Activated naive CD4-positive, alpha-beta T cell treated with anti-CD3 and anti-CD28 coated beads, Interleukin-2, amount 50 U/mL, for 16 hours (primary cell): ENCODE measurements around the gene PLA2R1.
"Not testable (repeated sequence)": the region's sequence is repeated elsewhere in the genome, so short reads cannot be mapped to it uniquely, and the experiment has no call there.

Source experiments
- DNase-seq: peaks from one replicate; pipeline ENCODE4 v3.0.0-alpha.2; 2020

Gene PLA2R1

DNA sequence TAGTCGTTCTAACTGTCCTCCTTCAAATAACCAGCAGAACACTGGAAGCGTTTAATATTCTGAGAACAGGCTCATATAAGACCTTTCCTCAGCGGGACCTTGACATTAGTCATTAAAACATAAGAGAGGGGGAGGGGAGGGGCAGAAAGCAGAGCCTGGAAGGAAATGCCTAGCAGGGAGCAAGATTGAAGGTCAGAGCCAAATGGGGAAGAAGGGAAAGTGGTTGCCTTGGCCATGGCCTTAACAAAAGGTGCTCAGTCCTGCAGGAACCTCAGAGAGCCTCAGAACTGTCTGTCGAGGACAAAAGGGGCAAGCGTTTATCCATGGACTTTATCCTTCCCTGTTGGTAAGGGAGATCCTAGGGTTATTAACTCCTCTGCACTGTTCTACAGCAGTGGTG is 856 bp upstream of the PLA2R1 start:
- no peak for DNase-seq

DNA sequence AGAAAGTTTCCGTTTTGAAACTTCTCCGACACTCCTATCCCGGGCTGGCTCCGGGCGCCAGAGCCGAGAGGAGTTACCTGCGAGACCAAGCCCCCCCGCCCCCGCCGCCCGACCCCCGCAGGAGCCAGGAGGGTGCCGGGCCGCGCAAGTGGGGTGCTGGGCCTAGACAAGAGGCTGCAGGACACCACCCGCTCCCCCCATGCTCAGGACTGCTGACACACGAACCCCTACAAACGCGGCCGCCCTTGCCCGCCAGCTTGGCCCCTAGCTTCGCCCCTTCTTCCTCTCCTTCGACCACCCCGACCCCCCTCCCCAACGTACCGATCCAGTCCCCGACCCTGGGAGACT is 497 bp downstream of the PLA2R1 start:
- no peak for DNase-seq

DNA sequence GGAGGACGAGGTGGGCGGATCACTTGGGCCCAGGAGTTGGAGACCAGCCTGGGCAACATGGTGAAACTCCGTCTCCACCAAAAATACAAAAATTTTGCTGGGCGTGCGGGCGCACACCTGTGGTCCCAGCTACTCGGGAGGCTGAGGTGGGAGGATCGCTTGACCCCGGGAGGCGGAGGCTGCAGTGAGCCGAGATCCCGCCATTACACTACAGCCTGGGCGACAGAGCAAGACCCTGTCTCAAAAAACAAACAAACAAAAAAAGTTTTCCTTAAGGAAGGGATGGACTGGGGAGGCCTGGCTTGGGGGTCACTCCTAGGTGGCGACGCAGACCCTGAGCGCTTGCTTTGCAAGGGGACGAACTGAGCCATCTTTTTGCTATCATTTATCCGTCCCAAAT is 882 bp downstream of the PLA2R1 start:
- no peak for DNase-seq

DNA sequence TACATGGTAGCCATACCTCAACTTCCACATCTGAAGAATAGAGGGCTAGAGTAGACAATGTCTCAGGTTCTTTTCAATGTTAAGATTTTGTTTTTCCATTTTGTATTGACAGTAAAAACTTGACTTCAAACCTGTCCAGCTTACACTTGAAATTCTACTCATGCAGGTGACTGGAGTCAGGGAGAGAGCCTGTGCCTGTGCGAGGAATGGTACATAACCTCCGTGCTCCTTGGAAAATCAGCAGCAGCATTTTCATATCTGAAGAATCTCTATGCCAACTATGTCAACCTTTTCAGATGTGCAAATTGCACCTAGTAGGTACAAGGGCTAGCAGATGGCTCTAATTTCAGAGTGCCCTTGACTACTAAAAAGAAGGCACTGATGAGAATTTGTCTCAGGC is 2.1 kb downstream of the PLA2R1 start:
- no peak for DNase-seq

DNA sequence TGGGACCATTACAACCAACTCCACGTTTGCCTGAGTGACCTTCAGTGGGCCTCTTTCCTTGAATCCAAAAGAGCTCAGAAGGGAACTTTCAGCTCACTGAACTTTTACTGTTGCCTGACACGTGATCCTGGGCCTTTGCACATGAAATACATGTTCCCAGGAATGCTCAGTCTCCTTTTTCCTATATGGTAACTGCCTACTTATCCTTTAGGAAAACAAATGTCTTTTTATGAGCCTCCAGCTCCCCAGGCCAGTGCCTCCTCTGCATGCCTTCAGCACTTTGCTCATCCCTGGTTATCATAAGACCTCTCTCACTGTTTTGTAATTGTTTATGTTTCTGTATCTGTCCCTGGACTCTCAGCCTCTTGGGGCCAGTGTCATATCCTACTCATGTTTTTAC is 5.1 kb downstream of the PLA2R1 start:
- no peak for DNase-seq

DNA sequence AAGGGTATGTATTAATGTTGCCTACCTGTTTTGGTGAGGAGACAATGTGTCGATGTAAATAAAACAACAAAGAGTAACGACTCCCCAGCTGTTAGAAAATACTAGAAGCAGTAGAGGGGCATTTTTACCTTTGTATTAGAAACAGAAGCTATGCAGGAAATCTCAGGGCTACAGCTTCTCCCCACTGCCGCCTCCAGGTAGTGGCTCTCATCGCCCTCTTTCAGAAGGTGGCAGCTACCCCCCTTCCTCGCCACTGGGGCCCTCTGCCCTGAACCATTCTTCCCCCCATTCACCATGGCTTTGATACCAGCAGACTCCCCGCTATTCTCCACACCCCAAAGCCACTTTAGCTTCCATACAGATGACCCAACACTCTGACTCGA is 6.7 kb downstream of the PLA2R1 start:
- DNase-seq, result no peak

DNA sequence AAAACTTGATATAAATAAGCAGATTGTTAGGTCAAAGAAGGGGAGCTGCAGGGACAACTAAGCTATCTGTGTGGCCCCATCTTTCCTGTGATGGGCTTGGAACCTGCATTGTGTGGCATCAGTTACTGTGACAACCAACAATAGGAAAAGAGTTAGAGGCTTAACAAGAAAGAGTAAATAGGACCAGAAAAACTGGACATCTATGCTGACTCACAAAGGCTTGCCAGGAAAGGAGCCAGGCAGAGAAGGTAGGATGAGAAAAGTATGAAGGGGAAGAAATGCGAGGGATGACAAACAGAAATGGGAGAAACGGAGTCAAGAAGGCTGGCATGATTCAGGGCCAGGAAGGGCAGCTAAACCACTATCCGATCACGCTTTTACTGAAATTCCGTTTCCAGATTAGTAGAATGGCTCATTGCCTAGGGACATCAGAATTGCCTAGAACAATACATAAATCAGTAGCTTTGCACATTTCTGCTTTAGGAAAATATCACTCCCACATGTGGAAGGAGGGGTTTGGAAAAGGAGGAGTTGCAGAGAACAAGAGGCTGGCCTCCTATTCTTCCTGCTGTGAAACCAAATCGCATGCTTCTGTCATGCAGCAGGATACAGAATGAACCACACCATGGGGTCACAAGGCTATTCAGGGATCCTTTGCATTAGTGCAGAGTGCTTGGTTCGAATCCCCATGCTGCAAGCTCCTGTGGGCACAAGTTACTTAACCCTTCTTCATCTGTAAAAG is 7.3 kb downstream of the PLA2R1 start:
- DNase-seq, result no peak

DNA sequence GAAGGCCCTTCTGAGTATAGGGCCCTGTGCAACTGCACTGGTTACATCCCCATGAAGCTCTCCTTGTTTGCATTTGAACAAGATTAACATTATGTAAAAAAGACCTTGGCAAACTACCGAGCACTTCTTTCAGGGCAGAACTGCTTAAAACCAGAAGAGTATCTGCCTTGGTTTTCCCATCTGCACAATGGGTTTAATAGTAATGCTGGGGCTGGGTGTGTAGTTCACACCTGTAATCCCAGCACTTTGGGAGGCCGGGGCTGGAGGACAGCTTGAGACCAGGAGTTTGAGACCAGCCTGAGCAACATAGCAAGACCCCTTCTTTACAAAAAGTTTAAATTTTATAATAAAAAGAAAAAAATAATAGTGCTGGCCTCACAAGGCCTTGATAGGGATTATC is 8.5 kb downstream of the PLA2R1 start:
- DNase-seq, result no peak

DNA sequence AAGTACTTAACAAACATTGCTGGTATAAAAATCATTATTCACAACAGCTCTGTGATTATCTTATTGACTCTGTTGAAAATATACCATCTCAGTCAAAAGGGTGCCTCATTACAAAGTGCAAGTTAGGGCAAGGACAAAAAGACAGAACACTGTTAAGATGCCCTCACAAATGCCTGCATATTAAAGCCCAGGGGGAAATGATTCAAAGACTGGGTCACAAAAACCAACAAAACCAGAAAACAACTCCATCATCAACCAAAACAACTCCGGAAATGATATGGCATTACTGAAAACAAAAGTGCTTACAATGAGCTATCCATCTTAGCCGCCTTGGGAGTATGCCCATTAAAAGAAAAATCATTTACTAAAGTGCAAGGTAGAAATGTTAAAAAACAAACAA is 9.9 kb downstream of the PLA2R1 start:
- no peak for DNase-seq

DNA sequence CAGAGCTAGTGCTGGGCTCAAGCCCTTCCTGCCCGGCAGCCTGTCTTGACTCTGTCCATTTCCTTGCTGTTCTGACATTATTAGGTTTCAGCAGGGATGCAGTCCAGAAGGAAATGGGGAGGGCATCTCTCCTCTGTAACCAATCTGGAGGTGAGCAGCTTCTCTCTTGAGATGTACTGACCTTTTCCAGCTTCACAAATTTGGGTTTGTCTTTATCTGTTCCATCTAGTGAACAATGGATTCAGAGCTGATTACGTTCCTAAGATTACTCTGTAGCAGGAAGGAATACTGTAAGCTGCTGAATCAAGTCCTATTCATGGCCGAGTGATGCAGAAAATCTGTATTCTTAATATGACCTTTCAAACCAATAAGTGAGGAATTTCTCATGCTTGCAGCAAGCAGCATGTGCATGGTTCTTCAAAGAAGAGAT is 11.0 kb downstream of the PLA2R1 start:
- DNase-seq, result no peak

DNA sequence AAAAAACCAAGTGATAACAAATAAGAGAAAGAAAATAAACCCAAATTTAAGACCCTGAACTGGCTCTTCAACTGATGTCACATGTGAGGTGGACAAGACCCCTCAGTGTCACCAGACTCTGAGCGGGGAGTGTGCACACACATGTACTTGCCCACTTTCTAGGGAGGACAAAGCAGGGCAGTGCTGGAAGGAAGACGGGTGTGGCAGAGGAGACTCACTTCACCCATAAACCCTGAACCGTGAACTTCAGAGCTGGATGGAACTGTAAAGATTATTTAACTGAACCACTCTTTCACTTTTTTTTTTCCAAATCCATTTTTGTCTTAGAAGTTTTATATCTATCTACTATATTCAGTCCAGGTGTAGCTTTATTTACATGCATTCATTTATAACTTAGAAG is 12.3 kb downstream of the PLA2R1 start:
- DNase-seq, result no peak

DNA sequence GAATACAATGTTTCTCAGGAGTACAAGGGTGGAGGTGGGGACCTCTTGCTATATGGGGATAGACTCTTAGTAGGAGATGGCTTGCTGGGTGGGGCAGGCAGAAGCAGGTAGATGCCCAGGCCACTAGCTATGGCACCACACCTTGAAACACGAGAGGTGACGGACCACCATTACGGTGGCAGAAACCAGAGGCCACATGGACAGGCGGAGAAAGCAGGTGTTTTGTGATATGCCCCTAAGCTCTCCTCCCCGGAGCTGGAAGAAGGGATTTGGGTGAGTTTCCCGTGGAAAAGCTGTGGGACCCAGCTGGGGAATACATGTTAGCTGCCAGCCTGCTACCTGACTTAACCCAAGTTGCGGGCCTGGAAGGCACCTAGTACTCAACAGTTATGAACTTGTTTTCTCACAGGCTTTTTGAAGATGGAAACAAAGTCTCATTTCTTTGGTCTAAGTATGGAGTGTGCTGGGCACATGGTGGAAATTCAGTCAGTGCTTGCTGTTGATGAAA is 16.7 kb downstream of the PLA2R1 start:
- no peak for DNase-seq

DNA sequence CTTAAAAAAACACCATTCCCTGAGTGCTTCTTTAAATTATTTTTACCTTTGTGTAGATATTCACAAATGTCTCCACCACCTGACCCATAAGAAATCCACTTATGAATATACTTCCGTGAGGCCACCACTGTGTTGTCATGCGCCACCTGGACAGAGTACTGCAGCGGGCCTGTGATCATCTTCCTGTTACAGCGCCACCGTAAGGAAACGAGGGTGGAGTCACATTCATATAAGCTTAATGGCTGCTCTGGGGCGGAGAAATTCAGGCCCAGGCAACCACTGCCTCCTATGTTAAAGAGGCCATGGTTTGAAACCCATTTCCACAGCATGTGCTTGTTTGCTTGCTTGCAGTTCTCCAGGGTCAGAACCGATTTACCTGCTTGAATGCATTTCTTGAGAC is 17.7 kb downstream of the PLA2R1 start:
- DNase-seq, result no peak

DNA sequence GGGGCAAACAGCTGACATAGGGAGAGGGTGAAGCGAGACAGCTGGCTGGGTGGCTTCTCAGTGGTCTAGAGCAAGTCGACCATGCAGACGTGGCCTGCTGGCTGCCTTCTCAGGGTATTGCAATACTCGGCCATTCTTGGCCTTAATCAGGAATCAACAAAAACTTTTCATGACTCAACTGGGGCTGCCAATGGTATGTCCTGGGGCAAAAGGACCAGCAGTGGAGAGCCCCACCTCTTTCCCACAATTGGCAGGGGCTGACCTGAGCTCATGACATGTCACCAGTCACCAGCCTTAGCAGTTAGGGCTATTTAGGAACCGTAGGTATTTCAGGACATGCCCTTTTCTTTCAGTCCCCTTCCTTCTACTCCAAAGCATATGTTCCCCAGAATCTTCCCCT is 19.1 kb downstream of the PLA2R1 start:
- DNase-seq, result no peak

DNA sequence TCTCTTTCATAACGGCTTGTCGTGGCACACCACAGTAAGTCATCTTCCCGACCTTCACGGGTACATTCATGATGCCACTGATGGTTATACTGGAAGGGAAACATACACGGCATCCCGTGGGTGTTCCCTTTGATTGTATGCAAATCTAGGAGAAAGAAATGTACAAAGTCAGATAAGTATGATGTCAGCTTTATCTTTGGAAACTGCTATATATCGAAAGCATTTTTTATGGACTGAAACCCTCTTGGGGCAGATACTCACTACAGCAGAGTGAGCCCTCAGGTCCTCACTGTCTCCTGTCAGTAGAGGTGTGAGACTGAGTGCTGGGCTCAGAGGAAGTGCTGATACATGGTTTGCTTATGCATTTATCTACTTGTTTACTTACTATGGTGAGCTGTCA is 20.4 kb downstream of the PLA2R1 start:
- peak; percentile 35 for DNase-seq

DNA sequence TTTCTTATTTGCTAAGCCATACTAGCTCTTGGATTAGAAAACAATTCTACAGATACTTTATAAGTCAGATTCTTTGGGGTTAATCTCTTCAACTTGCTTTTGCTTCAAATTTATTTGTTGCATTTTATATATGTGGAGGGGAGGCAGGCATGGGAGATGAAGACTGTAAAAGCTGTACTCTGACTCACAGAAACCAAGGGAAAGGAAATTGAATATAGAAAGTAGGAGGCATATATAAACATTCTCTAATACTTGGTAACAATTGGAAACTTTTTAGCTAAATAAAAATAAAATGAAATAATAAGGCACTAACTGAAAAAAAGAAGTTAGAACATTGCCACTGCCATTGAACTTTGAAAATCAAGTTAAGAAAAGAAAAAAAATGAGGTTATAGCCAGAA is 21.3 kb downstream of the PLA2R1 start:
- DNase-seq, result no peak

DNA sequence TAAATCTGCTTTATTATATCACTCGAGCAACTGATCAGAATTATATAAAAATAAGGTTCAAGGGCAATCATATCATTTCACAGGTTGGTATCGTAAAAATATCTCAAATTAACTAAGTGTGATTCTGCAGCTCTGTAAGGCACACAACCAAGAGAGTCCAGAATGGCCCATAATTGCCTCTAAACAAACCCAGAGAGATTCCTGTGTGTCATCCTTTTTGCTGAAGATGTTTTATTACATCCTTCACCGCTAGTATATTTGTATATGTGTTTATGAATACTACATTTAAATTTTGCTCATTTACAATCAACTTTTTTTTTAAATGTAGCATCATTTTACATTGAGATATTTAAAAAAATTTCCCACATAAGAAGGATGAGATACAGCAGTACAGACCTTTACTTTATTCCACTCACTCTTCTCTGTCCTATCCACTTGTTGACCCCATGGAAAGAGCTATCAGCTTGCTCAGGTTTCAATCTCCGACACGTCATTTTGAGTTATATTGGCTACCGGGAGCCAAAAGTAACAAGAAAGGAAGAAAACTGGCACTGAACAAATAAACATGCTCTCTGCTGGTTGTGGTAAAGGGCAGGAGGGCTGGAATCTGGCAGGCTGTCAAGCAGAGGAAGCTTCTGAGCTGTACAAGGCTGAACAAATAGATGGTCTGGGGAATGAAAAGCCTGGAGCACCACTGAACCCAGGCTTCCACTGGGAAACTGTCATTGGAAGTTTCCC is 23.1 kb downstream of the PLA2R1 start:
- no peak for DNase-seq

DNA sequence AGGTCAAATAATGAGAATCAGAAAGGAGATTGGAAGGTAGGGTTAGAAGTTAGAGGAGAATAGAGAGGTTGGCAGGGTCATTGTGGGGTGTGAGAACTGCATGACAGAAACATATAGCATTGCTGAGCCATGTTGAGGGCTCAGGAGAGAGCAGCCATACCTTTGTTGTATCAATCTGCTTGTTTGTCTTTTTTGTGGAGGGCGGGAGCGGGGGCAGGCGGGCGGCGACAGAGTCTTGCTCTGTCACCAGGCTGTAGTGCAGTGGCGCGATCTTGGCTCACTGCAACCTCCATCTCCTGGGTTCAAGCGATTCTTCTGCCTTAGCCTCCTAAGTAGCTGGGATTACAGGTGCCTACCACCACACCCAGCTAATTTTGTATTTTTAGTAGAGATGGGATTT is 23.8 kb downstream of the PLA2R1 start:
- DNase-seq, result not testable (repeated sequence)

DNA sequence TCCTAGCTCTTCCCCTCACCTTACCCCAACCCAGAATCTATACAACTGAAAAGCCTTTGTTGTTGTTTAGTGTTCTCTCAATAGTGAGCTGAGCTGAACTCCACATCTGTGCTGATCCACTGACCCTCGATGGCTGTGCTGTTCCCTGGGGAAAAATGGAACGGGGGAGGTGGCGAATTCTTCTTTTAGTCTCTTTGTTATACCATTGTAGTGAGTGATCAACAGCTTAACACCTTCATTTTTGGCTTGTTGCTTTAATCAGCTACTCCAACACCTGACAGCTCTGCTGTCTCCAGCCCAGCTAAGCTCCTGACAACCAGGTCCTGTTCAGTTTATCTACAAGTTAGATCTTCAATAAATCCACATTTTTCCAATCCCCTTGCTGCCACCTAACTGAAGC is 25.7 kb downstream of the PLA2R1 start:
- DNase-seq, result no peak

DNA sequence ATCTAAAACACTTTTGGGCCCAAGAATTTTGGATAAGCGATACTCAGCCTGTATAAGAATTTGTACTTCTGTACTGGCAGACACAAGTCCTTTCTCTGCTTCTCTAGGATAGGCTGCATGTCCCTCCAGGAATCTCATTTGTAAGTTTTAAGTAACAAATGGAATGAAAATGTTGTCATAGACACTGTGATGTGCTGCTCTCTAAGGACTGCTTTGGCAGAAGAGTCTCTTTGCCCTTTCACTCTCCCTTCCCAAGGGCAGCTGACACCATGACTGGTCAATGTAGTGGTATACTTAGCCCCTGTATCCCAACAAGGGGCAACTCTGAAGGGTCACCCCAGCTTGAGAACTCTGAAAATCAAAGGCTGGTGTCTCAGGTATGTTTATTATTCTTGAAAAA is 27.3 kb downstream of the PLA2R1 start:
- no peak for DNase-seq

DNA sequence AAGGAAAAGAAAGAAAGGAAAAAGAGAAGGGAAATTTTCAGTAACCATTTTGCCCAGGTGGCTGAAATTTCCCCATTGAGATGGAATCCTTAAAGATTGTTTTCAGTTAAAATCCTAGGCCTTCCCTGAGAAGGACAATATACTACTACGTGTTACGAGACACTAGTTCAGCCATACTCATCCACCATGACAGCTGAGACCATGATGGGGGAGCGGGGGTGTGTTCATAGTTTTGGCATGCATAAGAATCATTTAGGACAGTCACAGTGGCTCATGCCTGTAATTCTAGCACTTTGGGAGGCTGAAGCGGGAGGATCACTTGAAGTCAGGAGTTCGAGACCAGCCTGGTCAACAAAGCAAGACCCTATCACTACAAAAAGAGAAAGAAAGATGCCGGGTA is 28.0 kb downstream of the PLA2R1 start:
- no peak for DNase-seq

DNA sequence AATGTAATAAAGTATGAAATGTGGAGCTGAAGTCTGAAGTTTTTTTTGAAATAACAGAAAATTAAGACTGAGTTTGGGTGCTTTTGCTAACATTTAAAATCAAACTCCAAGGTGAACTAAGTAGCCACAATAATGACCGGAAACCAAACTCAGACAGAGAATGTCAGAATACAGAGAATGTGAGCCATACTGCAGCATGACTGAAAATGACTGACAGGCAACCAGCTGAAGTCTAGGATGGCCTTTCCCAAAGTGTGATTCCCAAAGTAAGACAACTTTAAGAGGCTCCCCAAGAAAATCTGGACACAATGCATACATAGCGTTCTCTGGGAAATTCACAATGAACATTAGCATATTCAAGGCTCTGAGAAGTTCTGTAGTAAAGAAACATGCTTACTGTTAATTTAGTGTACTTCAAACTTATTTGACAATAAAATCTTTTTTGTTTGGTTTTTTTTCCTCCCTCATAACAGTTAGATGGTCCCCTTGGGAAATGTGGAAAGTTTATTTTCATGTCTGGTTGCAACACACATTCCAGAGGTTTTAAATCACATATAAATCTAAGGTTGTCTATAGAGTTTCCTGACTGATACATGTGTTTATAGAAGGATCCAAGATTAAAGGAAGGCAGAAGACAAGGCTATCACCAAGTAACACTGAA is 28.6 kb downstream of the PLA2R1 start:
- no peak for DNase-seq

DNA sequence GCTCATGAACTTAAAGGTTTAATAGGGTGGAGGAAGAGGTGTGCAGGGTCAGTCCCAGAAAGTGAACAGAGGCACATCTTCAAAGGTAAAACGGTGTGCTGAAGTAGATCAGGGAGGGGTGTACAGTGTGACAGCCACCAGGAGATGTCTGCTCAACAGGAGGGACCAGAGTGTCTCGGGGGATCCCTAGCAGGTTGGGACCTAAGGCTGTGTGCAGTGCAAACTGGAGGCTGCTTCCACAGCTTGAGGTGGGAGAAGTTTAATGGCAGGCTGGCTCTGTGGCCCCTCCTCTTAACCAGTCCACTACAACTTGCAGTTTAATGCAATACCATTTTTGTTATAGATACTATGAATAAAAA is 33.2 kb downstream of the PLA2R1 start:
- DNase-seq, result no peak
